AG04449 (cell line): ENCODE measurements around the gene DNAJC16.

Experiments
- CTCF ChIA-PET: fragments of 350-600 bp; formaldehyde crosslinking; extraction: SDS; loops from one replicate; lab custom pipeline; 2021; ENCODE audit warnings: antibody characterized with exemption; lab: Yijun Ruan, JAX
- POLR2A ChIA-PET: fragments of 400-600, 350-600 bp; formaldehyde crosslinking; extraction: SDS; loops from one replicate; lab custom pipeline; 2020; ENCODE audit warnings: antibody characterized with exemption, inconsistent platforms; lab: Yijun Ruan, JAX
- DNase-seq: peaks from one replicate; pipeline ENCODE4 v3.0.0-alpha.2; 2010; ENCODE audit warnings: low read depth, low spot score
- H3K4me3 ChIP-seq: 2 replicates; pipeline ENCODE4 v1.5.1; 2011; ENCODE audit warnings: low read depth, mild to moderate bottlenecking, control low read depth, low read length
- CTCF ChIP-seq: IDR thresholded peaks from one replicate; pipeline ENCODE4 v1.5.1; 2011; ENCODE audit warnings: mild to moderate bottlenecking, moderate library complexity, low read length, control low read depth, inconsistent platforms; ENCODE audit not compliant: insufficient read depth; ENCODE audit errors: missing control alignments

The DNAJC16 gene

GRCh38 chr1:15605398-15606383 lies 79.0 kb downstream of the DNAJC16 start:
- DNase-seq: no peak
- CTCF ChIA-PET: interaction anchor here (0.6 to 1.9 kb wide), 4 partner anchors 9 to 18 kb away, joined by 3 to 7 read pairs (median 4); no protein-coding TSS in a partner anchor
- no peak for TF ChIP-seq CTCF
- POLR2A ChIA-PET: no interaction called here
- no peak overlapping the region for H3K4me3 ChIP-seq

GRCh38 chr1:15609631-15610030 lies 83.0 kb downstream of the DNAJC16 start:
- DNase-seq: no peak
- ChIA-PET POLR2A (no interaction called here), CTCF (interaction anchor here (1.0 to 1.2 kb wide), 2 partner anchors 9 to 14 kb away, joined by 3 read pairs; no protein-coding TSS in a partner anchor)
- TF ChIP-seq CTCF: no peak
- H3K4me3 ChIP-seq: no peak overlapping the region

GRCh38 chr1:15610167-15610566 lies 83.5 kb downstream of the DNAJC16 start:
- POLR2A ChIA-PET: no interaction called here

GRCh38 chr1:15616373-15617172 lies 89.9 kb downstream of the DNAJC16 start:
- no peak for TF ChIP-seq CTCF

More at GRCh38 chr1:15610167-15610566, 83.5 kb downstream of the DNAJC16 start:
- no peak for TF ChIP-seq CTCF
- no peak overlapping the region for H3K4me3 ChIP-seq
- no peak for DNase-seq
- CTCF ChIA-PET: interaction anchor here (1.0 to 1.2 kb wide), 2 partner anchors 9 to 14 kb away, joined by 3 read pairs; no protein-coding TSS in a partner anchor

GRCh38 chr1:15617173-15618076 lies 90.8 kb downstream of the DNAJC16 start, which contains the start of gene DDI2:
TSS of gene DDI2 (plus strand) at chr1:15617458. CDS start at chr1:15617671, 213 bp downstream.
- ChIA-PET POLR2A (interaction anchor here (1.3 to 1.8 kb wide), 3 partner anchors 10 to 14 kb away, joined by 4 to 6 read pairs (median 5); no protein-coding TSS in a partner anchor), CTCF (interaction anchor here (1.1 to 1.2 kb wide), 4 partner anchors 14 to 439 kb away, joined by 3 read pairs; no protein-coding TSS in a partner anchor)
- peak within 1 kb of the TSS; percentile 88 for H3K4me3 ChIP-seq
- TF ChIP-seq CTCF: no peak
- peak; percentile 83 for DNase-seq

More at GRCh38 chr1:15616373-15617172, 89.9 kb downstream of the DNAJC16 start:
- ChIA-PET POLR2A (interaction anchor here (0.6 to 1.3 kb wide), 2 partner anchors 13 to 17 kb away, joined by 3 to 4 read pairs; no protein-coding TSS in a partner anchor), CTCF (interaction anchor here (1.2 to 1.5 kb wide), 3 partner anchors 11 to 48 kb away, joined by 3 to 7 read pairs (median 4); no protein-coding TSS in a partner anchor)
- no peak for DNase-seq
- H3K4me3 ChIP-seq: peak overlapping the region; percentile 58
